ENCODE measurements around the gene NOB1. TPM values are rescaled to one million over a fixed set of nuclear protein-coding genes. Genes with fewer than 3 reads are reported as not detected.
A peak's percentile ranks its signal among the peaks of the same experiment; 100 is the strongest.
"Not testable (repeated sequence)": the region's sequence is repeated elsewhere in the genome, so short reads cannot be mapped to it uniquely, and the experiment has no call there.

NOB1 gene
- total RNA-seq, 2 donors from 2014 or later = 32.1 to 36.8 TPM

- no peak overlapping the region for H3K4me3 Mint-ChIP-seq
- H3K4me1 Mint-ChIP-seq = peaks cover 7% of the 10 kb centered on the region
- peak overlapping the region; percentile 65 for H3K27ac Mint-ChIP-seq
- no peaks in the 10 kb centered on the region for H3K27me3 Mint-ChIP-seq
- DNase-seq (no peak), ATAC-seq (no peak)
- H3K9me3 ChIP-seq (ENCODE audit: control insufficient read depth, low read length, poor library complexity, severe bottlenecking) = no peaks in the 10 kb centered on the region
- H3K36me3 Mint-ChIP-seq (ENCODE audit: low read depth) = peaks cover 9% of the 10 kb centered on the region
These were observed 7.6 kb downstream of the NOB1 start for GRCh38 chr16:69747115-69747514.

DNA sequence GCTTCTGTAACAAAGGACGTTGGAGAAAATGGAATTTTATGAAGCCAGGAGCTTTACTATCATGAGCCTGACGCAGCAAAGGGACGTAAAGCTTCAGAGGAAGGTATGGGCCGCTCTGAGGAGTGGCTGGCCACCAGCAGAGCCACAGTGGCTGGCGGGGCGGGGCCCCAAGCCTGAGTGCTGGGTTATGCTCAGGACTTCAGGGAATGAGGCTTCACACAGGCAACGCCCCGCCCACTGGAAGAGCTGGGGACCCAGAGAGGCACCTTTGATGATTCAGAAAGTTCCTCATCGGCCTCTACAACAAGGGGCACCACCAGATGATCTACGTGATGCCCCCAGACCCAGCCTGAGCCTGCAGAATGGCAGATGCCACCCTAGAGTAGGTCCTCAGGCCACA, 8.8 kb downstream of the NOB1 start:
- Mint-ChIP-seq H3K27me3 (no peaks in the 10 kb centered on the region), H3K36me3 (ENCODE audit: low read depth) (peaks cover 9% of the 10 kb centered on the region), H3K27ac (peak overlapping the region; percentile 65)

DNA sequence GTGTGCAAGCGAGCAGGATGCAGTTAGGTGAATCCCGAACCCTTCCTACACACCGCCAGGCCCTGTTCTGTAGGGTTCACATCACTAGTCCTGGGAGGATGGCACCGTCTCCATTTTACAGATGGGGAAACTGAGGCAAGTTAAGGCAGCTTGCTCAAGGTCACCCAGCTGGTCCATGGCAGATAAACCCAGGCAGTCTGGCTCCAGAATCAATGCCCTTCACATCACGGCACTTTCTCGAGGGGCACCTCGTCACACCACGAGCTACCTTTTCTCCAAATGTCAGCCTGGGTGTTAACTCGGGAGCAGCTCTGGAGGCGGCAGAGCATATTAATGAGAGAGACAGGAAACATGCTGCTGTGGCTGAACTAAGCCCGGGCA, 9.5 kb downstream of the NOB1 start:
- no peaks in the 10 kb centered on the region for H3K27me3 Mint-ChIP-seq
- H3K27ac Mint-ChIP-seq = peak overlapping the region; percentile 65
- DNase-seq (no peak), ATAC-seq (no peak)
- H3K9me3 ChIP-seq (ENCODE audit: control insufficient read depth, low read length, poor library complexity, severe bottlenecking) = no peaks in the 10 kb centered on the region
- peaks cover 4% of the 10 kb centered on the region for H3K4me1 Mint-ChIP-seq
- no peak overlapping the region for H3K4me3 Mint-ChIP-seq
- peaks cover 9% of the 10 kb centered on the region for H3K36me3 Mint-ChIP-seq (ENCODE audit: low read depth)

More for the DNA sequence above, 8.8 kb downstream of the NOB1 start:
- ATAC-seq = no peak
- no peak overlapping the region for H3K4me3 Mint-ChIP-seq
- H3K4me1 Mint-ChIP-seq = peaks cover 4% of the 10 kb centered on the region
- DNase-seq = no peak
- no peaks in the 10 kb centered on the region for H3K9me3 ChIP-seq (ENCODE audit: control insufficient read depth, low read length, poor library complexity, severe bottlenecking)

DNA sequence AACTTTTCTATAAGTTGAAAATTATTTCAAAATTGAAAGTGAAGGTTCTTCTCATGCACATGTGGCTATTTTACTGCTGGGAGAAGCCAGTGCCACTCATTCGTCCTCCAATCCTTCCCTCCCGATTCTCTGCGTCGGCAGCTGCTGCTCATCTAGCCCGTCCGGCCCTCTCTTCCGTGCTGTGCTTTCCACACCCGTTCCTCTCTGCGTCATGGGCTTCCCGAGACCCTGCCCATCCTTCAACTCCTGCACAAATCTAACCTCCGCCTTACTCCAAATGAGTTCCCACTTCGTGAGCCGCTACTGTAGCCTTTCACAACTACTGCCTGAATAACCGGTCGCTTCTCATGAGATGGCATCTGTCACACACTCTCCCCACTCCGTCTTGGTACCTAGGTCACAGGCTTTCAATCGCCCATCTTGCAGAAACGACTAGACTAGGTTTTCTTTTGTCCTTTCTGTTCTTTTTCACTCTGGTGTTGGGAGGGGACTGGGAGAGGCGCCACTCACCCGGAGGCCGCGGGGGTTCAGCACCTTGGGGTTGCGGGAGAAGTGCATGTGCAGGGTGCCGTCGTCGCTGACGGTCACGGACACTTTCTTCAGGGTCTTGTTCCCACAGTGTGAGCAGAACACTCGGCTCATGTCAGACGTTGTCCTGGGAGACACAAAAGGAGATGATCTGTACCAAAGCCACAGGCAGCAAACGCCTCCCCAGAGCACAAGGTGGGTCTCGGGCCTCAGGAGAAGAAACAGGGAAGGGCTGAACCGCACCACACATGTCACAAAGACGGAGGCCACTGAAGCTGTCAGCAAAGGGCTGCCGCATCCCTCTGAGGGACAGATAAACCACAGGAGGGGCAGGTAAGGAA, 10.1 kb downstream of the NOB1 start:
- no peak for ATAC-seq
- no peaks in the 10 kb centered on the region for H3K27me3 Mint-ChIP-seq
- H3K9me3 ChIP-seq (ENCODE audit: control insufficient read depth, low read length, poor library complexity, severe bottlenecking) = no peaks in the 10 kb centered on the region
- no peak overlapping the region for H3K4me3 Mint-ChIP-seq
- H3K27ac Mint-ChIP-seq = no peak overlapping the region
- H3K4me1 Mint-ChIP-seq = peaks cover 4% of the 10 kb centered on the region
- H3K36me3 Mint-ChIP-seq (ENCODE audit: low read depth) = peaks cover 9% of the 10 kb centered on the region
- no peak for DNase-seq

DNA sequence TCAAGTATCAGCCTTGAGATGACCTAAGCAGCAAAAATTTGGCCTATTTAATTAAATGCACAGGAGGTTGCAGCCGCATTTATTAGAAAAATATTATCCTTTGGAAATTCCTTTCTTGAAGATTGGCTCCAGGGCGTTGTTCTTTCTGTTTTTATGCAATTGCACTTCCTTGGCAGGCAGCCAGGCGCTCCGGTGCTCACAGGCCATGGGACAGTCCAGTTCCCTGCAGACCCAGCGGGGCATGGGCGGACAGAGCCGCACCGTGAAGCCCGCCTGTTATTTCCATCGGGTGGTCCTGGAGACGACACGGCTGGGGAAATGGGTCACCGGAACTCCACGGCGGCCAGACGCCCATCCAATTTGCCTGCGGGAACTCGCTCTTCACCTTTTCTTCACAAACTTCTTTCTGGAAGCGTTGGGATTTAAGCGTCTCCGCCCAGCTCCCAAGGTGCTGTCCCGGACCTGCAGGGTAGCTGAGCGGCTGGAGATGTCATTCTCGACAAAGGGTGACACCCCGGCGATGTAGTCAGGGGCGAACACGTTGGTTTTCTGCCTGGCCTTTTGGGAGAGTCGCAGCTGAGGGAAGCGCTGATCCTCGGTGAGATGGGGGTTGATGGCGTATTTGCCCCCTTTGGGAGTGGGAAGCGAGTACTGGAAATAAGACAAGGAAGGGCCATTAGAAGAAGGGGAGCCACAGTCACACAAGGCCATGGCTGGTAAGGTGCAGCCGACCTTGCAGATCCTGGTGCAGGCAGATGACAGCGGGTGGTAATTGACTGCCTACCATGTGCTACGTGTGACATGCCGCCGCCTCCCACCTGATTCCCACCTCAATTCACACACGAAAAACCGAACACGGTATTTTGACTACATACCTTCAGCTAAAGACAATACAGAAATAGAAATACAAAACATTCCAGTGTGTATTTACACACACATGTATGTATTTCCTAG, 12.5 kb downstream of the NOB1 start:
- no peak overlapping the region for H3K27ac Mint-ChIP-seq

GRCh38 chr16:69741519-69741918, 13.2 kb downstream of the NOB1 start:
- no peak overlapping the region for H3K27ac Mint-ChIP-seq
- H3K9me3 ChIP-seq (ENCODE audit: control insufficient read depth, low read length, poor library complexity, severe bottlenecking) = no peaks in the 10 kb centered on the region
- no peak overlapping the region for H3K4me3 Mint-ChIP-seq
- H3K4me1 Mint-ChIP-seq = no peaks in the 10 kb centered on the region
- H3K27me3 Mint-ChIP-seq = no peaks in the 10 kb centered on the region
- DNase-seq (no peak), ATAC-seq (no peak)
- H3K36me3 Mint-ChIP-seq (ENCODE audit: low read depth) = peaks cover 6% of the 10 kb centered on the region

More for the DNA sequence above, 12.5 kb downstream of the NOB1 start:
- ATAC-seq = no peak
- no peaks in the 10 kb centered on the region for H3K9me3 ChIP-seq (ENCODE audit: control insufficient read depth, low read length, poor library complexity, severe bottlenecking)
- no peaks in the 10 kb centered on the region for H3K27me3 Mint-ChIP-seq
- no peak overlapping the region for H3K4me3 Mint-ChIP-seq
- peaks cover 6% of the 10 kb centered on the region for H3K36me3 Mint-ChIP-seq (ENCODE audit: low read depth)
- H3K4me1 Mint-ChIP-seq = no peaks in the 10 kb centered on the region
- no peak for DNase-seq

DNA sequence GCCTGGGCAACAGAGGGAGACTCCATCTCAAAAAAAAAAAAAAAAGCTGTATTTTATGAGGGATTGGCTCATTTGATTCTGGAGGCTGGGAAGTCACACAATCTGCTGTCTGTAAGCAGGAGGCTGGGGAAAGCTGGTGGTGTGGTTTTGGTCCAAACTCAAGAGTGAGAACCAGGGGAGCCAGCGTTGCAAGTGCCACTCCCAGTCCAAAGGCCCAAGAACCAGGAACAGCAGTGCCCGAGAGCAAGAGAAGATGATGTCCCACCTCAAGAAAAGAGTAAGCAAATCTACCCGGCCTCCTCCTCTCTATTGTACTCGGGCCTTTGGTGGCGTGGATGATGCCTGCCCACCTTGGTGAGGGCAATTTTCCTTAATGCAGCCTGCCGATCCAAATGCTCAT, 22.6 kb downstream of the NOB1 start:
- Mint-ChIP-seq H3K4me3 (no peak overlapping the region), H3K4me1 (peaks cover 5% of the 10 kb centered on the region), H3K27ac (no peak overlapping the region), H3K27me3 (no peaks in the 10 kb centered on the region), H3K36me3 (ENCODE audit: low read depth) (no peaks in the 10 kb centered on the region)
- ATAC-seq (no peak), DNase-seq (no peak)
- H3K9me3 ChIP-seq (ENCODE audit: control insufficient read depth, low read length, poor library complexity, severe bottlenecking) = no peaks in the 10 kb centered on the region

DNA sequence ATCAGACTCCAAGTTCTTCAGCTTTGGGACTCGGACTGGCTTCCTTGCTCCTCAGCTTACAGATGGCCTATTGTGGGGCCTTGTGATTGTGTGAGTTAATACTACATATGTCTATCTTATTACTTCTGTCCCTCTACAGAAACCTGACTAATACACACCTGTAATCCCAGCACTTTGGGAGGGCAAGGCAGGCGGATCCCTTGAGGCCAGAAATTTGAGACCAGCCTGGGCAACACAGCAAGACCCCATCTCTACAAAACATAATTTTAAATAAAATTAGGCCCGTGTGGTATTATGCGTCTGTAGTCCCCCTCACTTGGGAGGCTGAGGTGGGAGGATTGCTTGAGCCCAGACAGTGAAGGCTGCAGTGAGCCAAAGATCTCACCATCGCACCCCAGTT, 23.4 kb downstream of the NOB1 start:
- not testable (repeated sequence) for H3K27me3 Mint-ChIP-seq; H3K27ac Mint-ChIP-seq; H3K36me3 Mint-ChIP-seq (ENCODE audit: low read depth); ATAC-seq; H3K9me3 ChIP-seq (ENCODE audit: control insufficient read depth, low read length, poor library complexity, severe bottlenecking); H3K4me3 Mint-ChIP-seq; DNase-seq
- peaks cover 13% of the 10 kb centered on the region for H3K4me1 Mint-ChIP-seq

GRCh38 chr16:69729030-69729429, 25.7 kb downstream of the NOB1 start:
- not testable (repeated sequence) for ATAC-seq; H3K27ac Mint-ChIP-seq; H3K4me3 Mint-ChIP-seq; H3K27me3 Mint-ChIP-seq; H3K9me3 ChIP-seq (ENCODE audit: control insufficient read depth, low read length, poor library complexity, severe bottlenecking); H3K36me3 Mint-ChIP-seq (ENCODE audit: low read depth); DNase-seq
- H3K4me1 Mint-ChIP-seq = peaks cover 20% of the 10 kb centered on the region

DNA sequence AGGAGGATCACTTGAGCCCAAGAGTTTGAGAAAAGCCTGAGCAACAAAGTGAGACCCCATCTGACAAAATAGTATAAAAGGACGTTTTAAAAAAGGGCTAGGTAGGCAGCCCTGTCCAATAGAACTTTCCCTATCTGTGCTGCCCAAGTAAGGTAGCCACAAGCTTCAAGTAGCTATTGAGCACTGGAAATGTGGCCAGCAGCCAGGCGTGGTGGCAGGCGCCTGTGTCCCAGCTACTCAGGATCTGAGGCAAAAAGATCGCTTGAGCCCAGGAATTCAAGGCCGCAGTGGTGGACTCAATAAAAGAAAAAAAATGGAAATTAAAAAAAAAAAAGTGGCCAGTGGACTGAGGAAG, 26.8 kb downstream of the NOB1 start:
- Mint-ChIP-seq H3K27me3 (no peaks in the 10 kb centered on the region), H3K27ac (no peak overlapping the region), H3K36me3 (ENCODE audit: low read depth) (no peaks in the 10 kb centered on the region), H3K4me1 (peaks cover 20% of the 10 kb centered on the region), H3K4me3 (no peak overlapping the region)
- DNase-seq (no peak), ATAC-seq (no peak)
- H3K9me3 ChIP-seq (ENCODE audit: control insufficient read depth, low read length, poor library complexity, severe bottlenecking) = no peaks in the 10 kb centered on the region

DNA sequence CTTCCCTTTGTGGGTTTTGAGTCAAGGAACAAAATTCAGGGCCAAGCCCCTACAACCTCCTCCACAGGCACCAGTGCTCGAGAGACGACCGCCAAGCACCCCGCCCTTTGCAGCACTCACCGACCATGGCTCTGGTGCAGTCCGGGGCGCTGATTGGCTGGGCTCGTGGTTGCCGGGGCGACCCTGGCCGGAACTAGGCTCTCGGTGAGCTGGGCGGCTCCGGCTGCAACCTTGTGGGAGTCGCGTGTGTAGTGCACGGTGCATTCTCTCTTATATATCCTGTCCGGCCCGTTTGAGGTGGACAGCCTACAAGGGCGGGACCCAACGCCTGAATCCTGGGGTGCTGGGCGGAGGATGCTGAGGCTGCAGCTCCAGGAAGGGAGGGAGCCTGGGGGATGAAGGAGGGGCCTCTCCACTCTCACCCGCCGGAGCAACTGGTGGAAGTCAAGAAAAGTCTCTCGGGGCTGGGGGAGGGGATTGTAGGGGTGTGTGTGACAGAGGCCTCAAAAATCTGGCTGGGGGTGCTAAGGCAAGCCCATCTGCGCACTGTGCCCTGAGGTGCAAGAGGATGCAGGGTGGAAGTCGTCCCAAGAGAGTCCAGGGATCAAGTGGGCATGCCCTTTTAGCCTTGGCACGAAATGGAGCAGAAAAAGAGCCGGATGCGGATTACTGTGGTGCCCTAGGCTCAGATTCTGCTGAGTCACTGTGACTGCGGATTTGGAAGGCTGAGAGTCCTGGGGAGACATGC, 28.2 kb downstream of the NOB1 start, which contains the start of gene NQO1:
NQO1 (minus strand) TSS at position 248 of the 748 bp plus-strand sequence; CDS start at position 127, 121 bp downstream.
- Mint-ChIP-seq H3K4me1 (peaks cover 20% of the 10 kb centered on the region), H3K4me3 (peak within 1 kb of the TSS; percentile 95), H3K36me3 (ENCODE audit: low read depth) (no peaks in the 10 kb centered on the region), H3K27ac (peak within 1 kb of the TSS; percentile 92), H3K27me3 (no peaks in the 10 kb centered on the region)
- peak; percentile 99 for ATAC-seq
- peak; percentile 64 to 68 (median 65) for DNase-seq
- no peaks in the 10 kb centered on the region for H3K9me3 ChIP-seq (ENCODE audit: control insufficient read depth, low read length, poor library complexity, severe bottlenecking)

DNA sequence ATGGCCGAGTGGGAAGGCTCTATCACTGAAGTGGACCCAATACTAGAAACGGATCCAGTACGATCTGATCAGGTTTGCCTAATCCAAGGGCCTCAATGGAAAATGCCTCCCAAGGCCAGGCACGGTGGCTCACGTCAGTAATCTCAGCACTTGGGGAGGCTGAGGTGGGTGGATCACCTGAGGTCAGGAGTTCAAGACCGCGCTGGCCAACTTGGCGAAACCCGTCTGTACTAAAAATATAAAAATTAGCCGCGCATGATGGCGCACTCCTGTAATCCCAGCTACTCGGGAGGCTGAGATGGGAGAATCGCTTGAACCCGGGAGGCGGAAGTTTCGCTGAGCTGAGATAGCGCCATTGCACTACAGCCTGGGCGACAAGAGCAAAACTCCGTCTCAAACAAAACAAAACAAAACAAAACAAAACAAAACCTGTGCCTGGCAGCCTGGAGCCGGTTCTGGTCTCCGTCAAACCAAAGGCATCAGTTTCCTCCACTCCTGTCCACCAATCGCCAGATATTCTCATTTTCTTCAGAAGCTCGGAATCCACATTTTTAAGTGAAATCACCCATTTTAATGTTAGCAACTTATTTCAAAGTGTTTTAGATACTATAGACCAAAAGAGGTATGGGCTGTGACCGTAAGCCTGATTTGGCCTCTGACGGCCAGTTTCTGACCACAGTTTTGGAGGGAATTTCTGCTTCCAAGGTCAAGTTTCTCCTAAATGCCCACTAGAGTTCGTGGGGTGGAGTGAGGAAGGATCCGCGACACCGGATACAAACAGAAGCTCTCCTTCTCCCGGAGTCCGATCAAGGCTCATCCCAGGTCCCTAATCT, 29.0 kb downstream of the NOB1 start:
- H3K4me3 Mint-ChIP-seq = peak overlapping the region; percentile 95
- ATAC-seq = no peak
- peaks cover 20% of the 10 kb centered on the region for H3K4me1 Mint-ChIP-seq
- no peak for DNase-seq
- no peaks in the 10 kb centered on the region for H3K36me3 Mint-ChIP-seq (ENCODE audit: low read depth)
- H3K27me3 Mint-ChIP-seq = no peaks in the 10 kb centered on the region
- H3K27ac Mint-ChIP-seq = peak overlapping the region; percentile 92
- H3K9me3 ChIP-seq (ENCODE audit: control insufficient read depth, low read length, poor library complexity, severe bottlenecking) = no peaks in the 10 kb centered on the region

Measured in T-helper 17 cell (primary cell).